Endothelial cell of umbilical vein (primary cell): ENCODE measurements around the gene TPSB2. TPM values are rescaled to one million over a fixed set of nuclear protein-coding genes. Genes with fewer than 3 reads are reported as not detected.

ENCODE experiments used
- BruUV-seq: library from RNA; stranded (reverse); fragments of 400-500 nt; replicated peaks from 2 replicates; lab custom pipeline; 2021; lab: Mats Ljungman, UMichigan
- CTCF ChIA-PET: fragments of 300-600, 350-600 bp; sonication (Branson Sonifier 250); formaldehyde crosslinking; loops from one replicate; lab custom pipeline; 2021; ENCODE audit warnings: antibody characterized with exemption, inconsistent platforms; lab: Charles Lee
- POLR2A ChIA-PET: fragments of 300-600, 350-600 bp; sonication (Branson Sonifier 250); formaldehyde crosslinking; loops from one replicate; lab custom pipeline; 2021; ENCODE audit warnings: antibody characterized with exemption, inconsistent platforms; lab: Charles Lee
- DNase-seq: peaks from one replicate; pipeline ENCODE4 v3.0.0-alpha.2; 2011; ENCODE audit warnings: low read depth, low spot score
- FAIRE-seq: peaks from 2 replicates; lab custom pipeline; 2011; peaks lifted over from hg19 to GRCh38; lab: Jason Lieb, UNC
- H2AFZ ChIP-seq: 2 replicates; pipeline ENCODE4 v1.6.0; 2012; ENCODE audit warnings: low read depth, low read length, control low read depth, inconsistent platforms
- H3K27ac ChIP-seq: 2 replicates; pipeline ENCODE4 v1.5.1; 2011; ENCODE audit warnings: low read depth, mild to moderate bottlenecking, control low read depth, low read length, moderate library complexity; ENCODE audit not compliant: insufficient read depth
- H3K27me3 ChIP-seq, 2 experiments: 2 replicates each; pipeline versions ENCODE4 v1.6.0 to v1.6.1; 2011; ENCODE audit warnings: low read length in 2 of 2, mixed read lengths in 1 of 2; ENCODE audit not compliant: control insufficient read depth in 2 of 2, insufficient read depth in 2 of 2
- H3K36me3 ChIP-seq, 2 experiments: 2 replicates in 1 of 2; 3 replicates in 1 of 2; pipeline ENCODE4 v1.5.1; 2011; ENCODE audit warnings: low read length in 2 of 2, mild to moderate bottlenecking in 1 of 2, moderate library complexity in 1 of 2; ENCODE audit not compliant: control insufficient read depth in 2 of 2, insufficient read depth in 2 of 2; ENCODE audit errors: extremely low read depth in 1 of 2
- H3K4me1 ChIP-seq: 3 replicates; pipeline ENCODE4 v1.5.1; 2011; ENCODE audit warnings: mild to moderate bottlenecking, low read length; ENCODE audit not compliant: control insufficient read depth, insufficient read depth; ENCODE audit errors: extremely low read depth
- H3K4me2 ChIP-seq: 2 replicates; pipeline ENCODE4 v1.6.1; 2011; ENCODE audit warnings: low read length, control low read depth, mixed read lengths; ENCODE audit not compliant: insufficient read depth
- H3K4me3 ChIP-seq, 3 experiments: fragments of 200-600 bp in 1 of 3; sonication (generic), shearing (Covaris generic) in 1 of 3; replicated peaks in 1 of 3; 2 replicates each; pipeline ENCODE4 v1.5.1; 2011 to 2016; ENCODE audit warnings: control low read depth in 3 of 3, low read length in 3 of 3, mild to moderate bottlenecking in 2 of 3, inconsistent platforms in 1 of 3, low read depth in 1 of 3, moderate library complexity in 1 of 3; ENCODE audit not compliant: insufficient read depth in 1 of 3
- H3K79me2 ChIP-seq: 2 replicates; pipeline ENCODE4 v1.6.0; 2012; ENCODE audit warnings: low read length, inconsistent platforms; ENCODE audit not compliant: control insufficient read depth, insufficient read depth
- H3K9ac ChIP-seq: replicated peaks from 2 replicates; pipeline ENCODE3; 2011; ENCODE audit warnings: low read length, control low read depth; ENCODE audit not compliant: insufficient read depth; ENCODE audit errors: extremely low read depth
- H3K9me1 ChIP-seq: replicated peaks from 3 replicates; pipeline ENCODE4 v1.6.0; 2011; ENCODE audit warnings: mild to moderate bottlenecking, low read length; ENCODE audit not compliant: control insufficient read depth, insufficient read depth; ENCODE audit errors: extremely low read depth
- H3K9me3 ChIP-seq: replicated peaks from 2 replicates; pipeline ENCODE4 v1.5.1; 2012; ENCODE audit warnings: low read length, inconsistent platforms; ENCODE audit not compliant: control insufficient read depth, insufficient read depth
- H4K20me1 ChIP-seq: replicated peaks from 2 replicates; pipeline ENCODE3; 2011; ENCODE audit warnings: mild to moderate bottlenecking, low read length; ENCODE audit not compliant: control insufficient read depth, insufficient read depth; ENCODE audit errors: extremely low read depth
- CTCF ChIP-seq, 2 donors: IDR thresholded peaks; 1 replicate in 1 of 2; 2 replicates in 1 of 2; pipeline ENCODE4 v1.5.1; 2011; ENCODE audit warnings: low read length in 2 of 2, mild to moderate bottlenecking in 2 of 2, moderate library complexity in 2 of 2, control low read depth in 1 of 2, inconsistent platforms in 1 of 2, low read depth in 1 of 2; ENCODE audit not compliant: insufficient read depth in 1 of 2; ENCODE audit errors: extremely low read depth in 1 of 2
- EZH2 ChIP-seq: IDR thresholded peaks from 2 replicates; pipeline ENCODE4 v1.6.1; 2012; ENCODE audit warnings: borderline replicate concordance, low read depth, mild to moderate bottlenecking, moderate library complexity, low read length, inconsistent platforms; ENCODE audit not compliant: severe bottlenecking
- FOS ChIP-seq: IDR thresholded peaks from 2 replicates; pipeline ENCODE4 v1.6.1; 2011; ENCODE audit warnings: mild to moderate bottlenecking, low read length, moderate library complexity, borderline replicate concordance; ENCODE audit not compliant: insufficient read depth
- GATA2 ChIP-seq: IDR thresholded peaks from 2 replicates; pipeline ENCODE4 v1.7.0; 2011; ENCODE audit warnings: low read depth, mild to moderate bottlenecking, moderate library complexity, mixed read lengths, low read length; ENCODE audit not compliant: insufficient read length, insufficient read depth
- JUN ChIP-seq: IDR thresholded peaks from 2 replicates; pipeline ENCODE4 v1.6.1; 2011; ENCODE audit warnings: borderline replicate concordance, low read depth; ENCODE audit not compliant: insufficient read length, insufficient read depth
- MAX ChIP-seq: IDR thresholded peaks from 2 replicates; pipeline ENCODE4 v1.6.1; 2011; ENCODE audit not compliant: insufficient read depth, insufficient read length
- MYC ChIP-seq: IDR thresholded peaks from one replicate; pipeline ENCODE4 v1.6.1; 2011; ENCODE audit warnings: mild to moderate bottlenecking, low read depth, low read length
- POLR2A ChIP-seq: IDR thresholded peaks from 2 replicates; pipeline ENCODE4 v1.6.1; 2012; ENCODE audit warnings: low read depth, mild to moderate bottlenecking, control low read depth, low read length
- POLR2AphosphoS5 ChIP-seq: IDR thresholded peaks from 2 replicates; pipeline ENCODE4 v1.6.1; 2012; ENCODE audit warnings: low read depth, mild to moderate bottlenecking, control low read depth, low read length, moderate library complexity; ENCODE audit not compliant: insufficient read depth
- dilution Hi-C: fragments of 300-500 bp; cut with MboI; formaldehyde crosslinking; loops from one replicate; pipeline ENCODE4 v1.15.0; 2019; ENCODE audit warnings: low sequenced_read_pairs; ENCODE audit not compliant: extremely low pct_ligation_motif_present
- intact Hi-C: fragments of 100-400 bp; cut with micrococcal nuclease; formaldehyde crosslinking; loops from one replicate; pipeline ENCODE4 v1.10.0; 2022
- polyA plus RNA-seq, 4 experiments: library from polyadenylated mRNA; depleted of rRNA in 3 of 4; stranded (reverse) in 3 of 4; unstranded in 1 of 4; fragments of >200 nt; gene quantifications; 2 replicates each; pipeline versions ENCODE4 v1.2.1 to v1.2.3, GENCODE V29; 2011 to 2012; ENCODE audit warnings: missing spikeins in 1 of 4
- total RNA-seq: library from RNA; stranded (reverse); gene quantifications from 2 replicates; pipeline ENCODE4 v1.2.3, GENCODE V29; 2021

The TPSB2 gene
- total and polyA plus RNA-seq, 2 donors (not counting 3 experiments of a cell fraction or from before 2014, with no cell fraction given), result not detected

GRCh38 chr16:1184980-1185379, 45.0 kb downstream of the TPSB2 start:
- no peak for TF ChIP-seq EZH2
- no peak for TF ChIP-seq JUN
- no peak for TF ChIP-seq MAX
- intact Hi-C loops, result no loop called here
- Histone ChIP-seq H3K36me3 (no peaks in the 10 kb centered on the region), H3K9me1 (no peaks in the 10 kb centered on the region), H3K4me1 (peaks cover 4% of the 10 kb centered on the region), H3K27ac (no peak overlapping the region), H3K79me2 (no peaks in the 10 kb centered on the region), H3K9ac (no peak overlapping the region), H3K9me3 (no peaks in the 10 kb centered on the region), H4K20me1 (no peaks in the 10 kb centered on the region), H3K27me3 (no peaks in the 10 kb centered on the region), H2AFZ (no peak overlapping the region), H3K4me3 (no peak overlapping the region), H3K4me2 (no peak overlapping the region)
- BruUV-seq, result no TSS peak
- POLR2A ChIA-PET, result no interaction called here
- no peak for DNase-seq
- CTCF ChIA-PET, result no interaction called here
- no peak for FAIRE-seq
- dilution Hi-C loops, result no loop called here

GRCh38 chr16:1184156-1184868, 45.7 kb downstream of the TPSB2 start:
- Histone ChIP-seq H3K9ac (no peak overlapping the region), H3K79me2 (no peaks in the 10 kb centered on the region), H3K27me3 (no peaks in the 10 kb centered on the region), H3K27ac (no peak overlapping the region), H2AFZ (no peak overlapping the region), H3K4me1 (peaks cover 4% of the 10 kb centered on the region), H4K20me1 (no peaks in the 10 kb centered on the region), H3K9me1 (no peaks in the 10 kb centered on the region), H3K36me3 (no peaks in the 10 kb centered on the region), H3K4me3 (no peak overlapping the region), H3K4me2 (no peak overlapping the region), H3K9me3 (no peaks in the 10 kb centered on the region)
- TF ChIP-seq JUN, result no peak
- no peak for TF ChIP-seq CTCF (IDR thresholded peaks at IDR 0.05; ENCODE audit: extremely low read depth in 1 of 2, insufficient read depth in 1 of 2, low read depth in 1 of 2, low read length in 2 of 2)
- no peak for TF ChIP-seq GATA2
- TF ChIP-seq POLR2A, result no peak
- no peak for TF ChIP-seq EZH2
- TF ChIP-seq POLR2AphosphoS5, result no peak
- TF ChIP-seq FOS, result no peak
- TF ChIP-seq MAX, result no peak
- no peak for TF ChIP-seq MYC
- POLR2A ChIA-PET, result no interaction called here
- intact Hi-C loops (no loop called here), dilution Hi-C loops (no loop called here)
- BruUV-seq, result no TSS peak
- CTCF ChIA-PET, result interaction anchor here (0.8 kb wide), 1 partner anchor 81 kb away, joined by 3 read pairs; no protein-coding TSS in a partner anchor
- DNase-seq (no peak), FAIRE-seq (no peak)
